Nephron (organoid): Measurements from ENCODE around the gene P3H4.
A peak's percentile ranks its signal among the peaks of the same experiment; 100 is the strongest.

Source experiments
- H3K27ac Mint-ChIP-seq, 3 experiments: 2 replicates each; pipeline ENCODE4 v1.8.0; 2020; ENCODE audit warnings: mixed read lengths in 3 of 3, mild to moderate bottlenecking in 2 of 3, moderate library complexity in 1 of 3
- H3K27me3 Mint-ChIP-seq: 2 replicates; pipeline ENCODE4 v1.8.0; 2021; ENCODE audit warnings: low read depth, mild to moderate bottlenecking, moderate library complexity, mixed read lengths
- H3K36me3 Mint-ChIP-seq: 2 replicates; pipeline ENCODE4 v1.8.0; 2020; ENCODE audit warnings: low read depth, mixed read lengths
- H3K4me1 Mint-ChIP-seq: 2 replicates; pipeline ENCODE4 v1.8.0; 2020; ENCODE audit warnings: mixed read lengths
- H3K4me3 Mint-ChIP-seq, 3 experiments: 2 replicates each; pipeline ENCODE4 v1.8.0; 2020; ENCODE audit warnings: mild to moderate bottlenecking in 3 of 3, mixed read lengths in 3 of 3, moderate library complexity in 2 of 3
- H3K9me3 Mint-ChIP-seq: 2 replicates; pipeline ENCODE4 v1.8.0; 2020; ENCODE audit warnings: mixed read lengths
- CTCF ChIP-seq, 3 experiments: fragments of 200-600 bp; sonication (generic); IDR thresholded peaks; one replicate each; pipeline ENCODE4 v1.5.0; 2021; ENCODE audit warnings: antibody characterized with exemption in 3 of 3; ENCODE audit not compliant: unreplicated experiment in 3 of 3

P3H4 gene

GRCh38 chr17:41801374-41802271 is 10.1 kb downstream of the P3H4 start:
- H3K27ac Mint-ChIP-seq = peak overlapping the region; percentile 81 to 96 (median 82)
- H3K4me3 Mint-ChIP-seq = peak overlapping the region; percentile 29 to 67 (median 65)
- peaks cover 15% of the 10 kb centered on the region for H3K36me3 Mint-ChIP-seq
- H3K27me3 Mint-ChIP-seq = peaks cover 3% of the 10 kb centered on the region
- peaks cover 19% of the 10 kb centered on the region for H3K4me1 Mint-ChIP-seq
- TF ChIP-seq CTCF (IDR thresholded peaks at IDR 0.05; ENCODE audit: unreplicated experiment in 3 of 3) = peak; percentile 92 to 98 (median 95)
- H3K9me3 Mint-ChIP-seq = no peaks in the 10 kb centered on the region

GRCh38 chr17:41800601-41801373 is 11.0 kb downstream of the P3H4 start:
- peak overlapping the region in 2 of 3 experiments; percentile 48 to 68 for H3K4me3 Mint-ChIP-seq
- peaks cover 23% of the 10 kb centered on the region for H3K4me1 Mint-ChIP-seq
- no peaks in the 10 kb centered on the region for H3K9me3 Mint-ChIP-seq
- no peak for TF ChIP-seq CTCF (IDR thresholded peaks at IDR 0.05; ENCODE audit: unreplicated experiment in 3 of 3)
- peaks cover 10% of the 10 kb centered on the region for H3K36me3 Mint-ChIP-seq
- H3K27ac Mint-ChIP-seq = peak overlapping the region; percentile 81 to 96 (median 82)
- H3K27me3 Mint-ChIP-seq = peaks cover 3% of the 10 kb centered on the region

DNA sequence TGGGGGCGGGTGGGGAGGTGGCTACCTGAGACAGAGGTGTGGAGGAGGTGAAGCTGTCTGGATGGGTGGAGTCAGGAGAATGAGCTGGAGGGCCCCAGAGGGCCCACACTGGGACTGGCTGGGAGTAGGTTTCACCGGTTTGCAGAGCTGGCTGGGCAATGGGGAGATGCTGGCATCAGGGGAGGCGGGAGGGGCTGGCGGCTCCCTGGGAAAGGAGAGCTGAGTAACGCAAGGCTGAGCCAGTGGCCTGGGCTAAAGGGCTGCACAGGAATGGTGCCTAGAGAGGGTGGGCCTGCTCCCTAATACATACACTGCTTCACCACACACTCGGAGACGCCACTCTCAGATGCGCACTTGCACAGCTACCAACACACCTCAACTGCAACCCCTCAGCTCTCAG is 12.4 kb downstream of the P3H4 start:
- peak overlapping the region in 2 of 3 experiments; percentile 46 to 59 for H3K27ac Mint-ChIP-seq
- H3K27me3 Mint-ChIP-seq = peaks cover 3% of the 10 kb centered on the region
- no peaks in the 10 kb centered on the region for H3K9me3 Mint-ChIP-seq
- peaks cover 25% of the 10 kb centered on the region for H3K4me1 Mint-ChIP-seq
- H3K4me3 Mint-ChIP-seq = no peak overlapping the region
- peaks cover 4% of the 10 kb centered on the region for H3K36me3 Mint-ChIP-seq
- no peak for TF ChIP-seq CTCF (IDR thresholded peaks at IDR 0.05; ENCODE audit: unreplicated experiment in 3 of 3)

DNA sequence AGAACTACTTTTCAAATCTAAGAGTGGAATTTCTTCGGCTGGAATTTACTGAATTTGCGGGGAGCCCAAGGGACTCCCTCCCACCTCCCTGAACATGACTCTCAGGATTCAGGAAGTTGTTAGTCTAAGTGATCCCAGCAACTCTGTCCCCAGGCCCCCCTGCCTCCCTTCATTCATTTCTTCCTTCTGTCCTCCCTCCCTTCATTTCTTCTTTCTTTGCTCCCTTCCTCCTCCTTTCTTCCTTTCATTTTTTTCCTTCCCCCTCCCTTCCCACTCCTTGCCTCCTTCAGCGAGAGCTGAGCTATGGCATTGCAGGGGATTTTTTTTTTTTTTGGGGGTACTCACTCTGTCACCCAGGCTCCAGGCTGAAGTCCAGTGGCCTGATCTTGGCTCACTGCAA is 14.4 kb downstream of the P3H4 start:
- Mint-ChIP-seq H3K9me3 (no peaks in the 10 kb centered on the region), H3K4me3 (no peak overlapping the region), H3K4me1 (peaks cover 38% of the 10 kb centered on the region), H3K36me3 (peaks cover 4% of the 10 kb centered on the region), H3K27ac (peak overlapping the region in 1 of 3 experiments; percentile 46), H3K27me3 (peaks cover 3% of the 10 kb centered on the region)
- TF ChIP-seq CTCF (IDR thresholded peaks at IDR 0.05; ENCODE audit: unreplicated experiment in 3 of 3) = no peak

DNA sequence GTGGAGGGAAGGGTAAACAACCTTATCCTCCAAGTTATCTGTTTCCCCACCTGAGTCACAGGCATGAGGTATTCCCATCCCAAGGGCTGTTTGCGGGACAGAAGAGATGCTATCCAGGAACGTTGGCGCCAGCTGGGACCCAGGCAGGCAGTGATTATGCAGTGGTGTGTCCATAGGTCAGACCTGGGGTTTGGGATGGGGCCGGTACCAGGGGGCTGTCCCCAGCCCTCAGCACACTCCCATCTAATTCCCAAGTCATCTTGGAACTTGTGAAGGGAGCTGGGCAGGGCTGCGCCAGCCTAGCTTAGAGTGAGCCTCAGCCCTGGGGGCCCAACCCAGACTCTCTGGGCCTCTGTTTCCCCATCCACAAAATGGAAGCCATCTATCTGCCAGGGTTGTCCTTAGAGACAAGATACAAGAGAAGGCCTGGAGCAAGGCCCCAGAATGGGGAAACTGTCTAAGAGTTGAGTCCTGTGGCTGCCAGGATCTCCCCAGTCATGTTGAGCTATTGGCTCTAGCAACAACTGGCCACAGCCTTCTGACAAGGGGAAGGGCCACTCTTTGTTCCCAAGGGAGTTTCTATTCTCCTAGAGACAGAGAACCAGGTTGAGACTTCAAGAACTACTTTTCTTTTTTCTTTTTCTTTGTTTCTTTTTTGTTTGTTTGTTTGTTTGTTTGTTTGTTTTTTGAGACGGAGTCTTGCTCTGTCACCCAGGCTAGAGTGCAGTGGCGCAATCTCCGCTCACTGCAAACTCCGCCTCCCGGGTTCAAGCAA is 15.4 kb downstream of the P3H4 start:
- H3K27me3 Mint-ChIP-seq = peaks cover 3% of the 10 kb centered on the region
- no peaks in the 10 kb centered on the region for H3K9me3 Mint-ChIP-seq
- no peaks in the 10 kb centered on the region for H3K36me3 Mint-ChIP-seq
- peaks cover 37% of the 10 kb centered on the region for H3K4me1 Mint-ChIP-seq
- H3K4me3 Mint-ChIP-seq = no peak overlapping the region
- H3K27ac Mint-ChIP-seq = peak overlapping the region; percentile 49 to 53 (median 50)
- TF ChIP-seq CTCF (IDR thresholded peaks at IDR 0.05; ENCODE audit: unreplicated experiment in 3 of 3) = no peak
